Effector CD8-positive, alpha-beta T cell (primary cell): Measurements from ENCODE around the gene TTC28.
"Not testable (repeated sequence)": the region's sequence is repeated elsewhere in the genome, so short reads cannot be mapped to it uniquely, and the experiment has no call there.

Source experiments
- DNase-seq: peaks from one replicate; lab custom pipeline; 2025; lab: John Stamatoyannopoulos, UW

Gene TTC28

GRCh38 chr22:28229566-28230485 lies 449.8 kb downstream of the TTC28 start:
- no peak for DNase-seq

DNA sequence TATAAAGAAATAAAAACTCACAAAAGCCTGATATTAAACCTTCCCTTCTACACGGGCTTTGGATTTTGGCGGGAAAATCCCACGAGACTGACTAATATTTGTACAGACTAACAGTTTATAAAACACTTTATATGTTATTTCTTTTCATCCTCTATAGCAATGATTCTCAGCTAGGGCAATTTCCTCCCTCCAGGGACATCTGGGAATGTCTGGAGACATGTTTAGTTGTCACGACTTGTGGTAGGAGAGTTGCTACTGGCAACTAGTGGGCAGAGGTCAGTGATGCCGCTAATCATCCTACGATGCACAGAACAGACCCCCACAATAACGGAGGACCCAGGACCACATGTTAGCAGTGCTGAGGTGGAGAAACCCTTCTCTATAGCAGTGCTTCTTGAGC lies 455.8 kb downstream of the TTC28 start:
- no peak for DNase-seq

DNA sequence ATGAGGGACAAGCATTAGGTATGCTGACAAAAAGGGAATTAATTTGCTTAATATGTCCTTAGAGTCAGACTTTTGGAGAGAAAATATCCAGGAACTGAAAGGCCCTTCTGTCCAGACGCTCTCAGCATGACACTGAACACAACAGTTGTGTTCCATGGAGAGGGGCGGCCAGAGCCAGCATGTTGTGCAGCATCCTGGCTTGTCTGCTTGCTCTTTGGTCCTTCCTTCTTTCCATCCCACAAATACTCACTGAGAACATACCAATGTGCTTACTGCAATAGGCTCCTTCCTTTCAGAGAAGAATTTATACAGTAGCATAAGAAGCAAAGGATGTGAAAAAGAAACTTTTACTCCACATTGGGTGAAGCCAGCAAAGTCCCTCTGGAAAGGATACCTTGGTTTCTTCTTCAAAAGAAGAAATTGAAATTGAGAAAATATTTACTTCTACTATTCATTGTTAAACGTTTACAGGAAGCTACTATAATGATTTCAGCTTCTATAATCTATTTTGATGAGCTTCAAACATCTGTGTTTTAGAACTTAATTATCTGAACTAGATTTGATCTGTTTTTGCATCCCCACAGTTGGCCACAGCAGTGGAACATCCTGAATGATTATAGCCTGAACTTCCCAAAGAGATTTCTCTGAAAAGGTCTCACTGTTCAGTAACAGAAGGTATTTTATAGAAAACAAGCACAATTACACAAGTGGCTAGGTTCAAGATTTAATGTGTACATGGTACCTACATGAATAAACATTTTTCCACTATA lies 456.5 kb downstream of the TTC28 start:
- no peak for DNase-seq

- no peak for DNase-seq
These were observed 457.1 kb downstream of the TTC28 start for GRCh38 chr22:28222571-28222970.

DNA sequence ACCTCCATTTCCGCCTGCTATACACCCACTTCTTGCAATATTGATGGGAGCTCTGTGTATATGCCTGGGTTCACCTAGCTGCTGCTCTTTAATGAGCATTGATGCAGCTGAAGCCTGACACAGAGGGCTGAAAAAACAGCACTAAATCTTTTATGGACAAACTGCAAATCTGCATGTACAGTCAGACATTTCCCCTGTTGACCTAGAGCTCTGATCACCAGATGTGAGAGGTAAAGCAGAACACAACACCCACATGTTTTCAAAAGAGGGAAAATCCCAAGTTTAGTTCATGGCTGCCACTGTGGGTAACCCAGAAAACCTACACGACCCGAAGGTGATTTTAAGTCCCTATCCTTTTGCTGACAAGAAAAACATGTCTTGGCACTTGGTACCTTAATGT lies 457.6 kb downstream of the TTC28 start:
- DNase-seq, result no peak

DNA sequence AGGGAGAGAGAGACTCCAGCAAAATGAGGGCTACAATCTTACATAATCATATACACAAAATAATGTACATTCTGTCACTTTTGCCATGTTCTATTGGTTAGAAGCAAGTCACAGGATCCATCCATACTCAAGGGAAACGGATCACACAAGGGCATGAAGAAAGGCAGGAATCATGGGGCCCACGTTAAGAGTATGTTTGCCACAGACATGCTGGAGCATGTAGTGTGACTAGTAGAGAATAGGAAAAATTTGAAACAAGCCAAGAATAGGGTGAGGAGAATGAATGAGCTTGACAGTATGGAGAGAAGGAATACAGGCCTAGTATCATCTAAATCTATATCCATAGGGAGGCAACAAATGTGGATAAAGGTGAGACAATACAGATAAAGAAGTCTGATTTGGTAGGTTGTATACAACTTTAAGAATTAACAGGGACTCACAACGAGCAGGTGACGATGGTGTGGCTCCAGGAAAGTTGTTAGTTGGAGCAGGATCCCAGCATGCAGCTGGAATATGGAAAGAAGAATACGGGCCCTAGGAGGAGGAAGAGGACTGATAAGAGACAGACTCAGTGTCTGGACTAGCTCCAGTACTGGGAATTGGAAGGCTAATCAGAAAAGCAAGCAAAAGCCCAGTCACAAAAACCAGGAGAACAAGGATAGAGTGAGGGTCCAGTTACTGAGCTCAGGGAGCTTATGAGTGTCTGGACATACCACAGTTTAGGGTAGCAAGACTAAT lies 458.8 kb downstream of the TTC28 start:
- no peak for DNase-seq

- DNase-seq, result no peak
These were observed 462.4 kb downstream of the TTC28 start for GRCh38 chr22:28217277-28217676.

- DNase-seq, result not testable (repeated sequence)
These were observed 464.9 kb downstream of the TTC28 start for GRCh38 chr22:28214750-28215149.

- DNase-seq, result not testable (repeated sequence)
These were observed 470.2 kb downstream of the TTC28 start for GRCh38 chr22:28209457-28209856.

- DNase-seq, result no peak
These were observed 470.9 kb downstream of the TTC28 start for GRCh38 chr22:28208787-28209186.

- DNase-seq, result no peak
These were observed 471.6 kb downstream of the TTC28 start for GRCh38 chr22:28208036-28208435.

DNA sequence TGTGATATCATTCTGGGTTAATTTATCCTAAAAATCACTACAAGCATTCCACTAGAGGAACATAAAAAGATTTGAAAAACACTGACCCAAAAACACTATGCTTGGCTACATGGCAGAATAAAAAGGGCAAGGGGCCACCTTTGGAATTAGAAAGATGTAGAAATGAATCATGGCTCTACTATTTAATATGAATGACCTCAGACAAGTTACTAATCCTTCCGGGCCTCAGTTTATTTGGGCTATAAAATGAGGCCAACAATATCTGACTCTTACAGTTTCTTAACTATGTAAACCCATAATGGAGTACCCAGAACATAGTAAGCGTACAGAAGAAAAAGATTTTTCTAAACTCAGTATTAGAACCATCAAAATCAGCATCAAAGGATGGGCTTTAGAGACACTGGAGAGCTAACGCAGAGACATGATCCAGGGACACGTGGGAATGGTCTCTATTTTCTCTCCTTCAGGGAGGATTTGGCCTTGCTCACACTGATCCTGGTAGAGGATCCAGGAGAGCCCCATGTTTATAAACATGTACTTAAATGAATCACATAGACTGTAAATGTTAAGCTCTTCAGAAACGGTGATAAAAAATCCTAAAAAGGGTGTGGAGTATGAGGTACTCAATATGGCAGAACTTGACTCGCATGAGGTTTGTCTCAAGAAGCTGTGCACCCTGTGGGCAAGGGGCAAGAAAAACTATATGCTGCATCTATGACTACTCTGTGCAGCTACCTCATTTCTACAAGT lies 472.2 kb downstream of the TTC28 start:
- DNase-seq, result no peak

DNA sequence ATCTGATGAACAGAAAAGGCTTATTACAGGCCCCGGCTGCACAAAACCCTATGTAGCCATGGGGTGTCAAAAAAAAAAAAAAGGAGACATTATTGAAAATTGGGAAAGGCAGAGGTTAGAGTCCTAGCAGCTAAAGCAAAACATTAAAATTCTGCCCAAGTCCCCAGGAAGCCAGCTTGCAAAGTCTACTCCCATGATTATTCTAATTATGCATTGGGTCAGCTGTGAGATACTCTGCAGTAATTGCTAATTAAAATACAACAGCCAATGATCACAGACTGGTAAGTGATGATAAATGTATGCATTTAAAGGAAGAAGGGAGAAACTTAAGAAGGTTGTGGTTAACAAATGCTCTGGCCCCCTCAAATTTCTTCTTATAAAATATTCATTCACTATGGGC lies 473.7 kb downstream of the TTC28 start:
- no peak for DNase-seq

DNA sequence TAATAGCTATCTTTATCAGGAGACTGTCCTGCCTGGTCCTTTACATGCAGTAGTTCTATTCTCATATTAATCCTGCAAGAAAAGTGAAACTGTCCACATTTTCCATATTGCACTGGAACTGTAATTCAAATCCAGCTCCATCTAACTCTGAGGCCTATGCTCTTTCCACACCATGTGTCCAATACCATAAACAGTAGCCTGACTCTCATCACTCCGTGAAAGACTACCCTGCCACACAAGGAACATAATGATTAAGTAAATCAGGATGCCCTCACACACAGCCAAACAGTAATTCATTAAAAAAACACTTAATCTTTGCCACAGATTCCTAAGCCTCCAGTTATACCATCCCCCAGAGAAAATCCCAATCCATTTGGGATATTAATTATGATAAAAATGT lies 475.3 kb downstream of the TTC28 start:
- no peak for DNase-seq

DNA sequence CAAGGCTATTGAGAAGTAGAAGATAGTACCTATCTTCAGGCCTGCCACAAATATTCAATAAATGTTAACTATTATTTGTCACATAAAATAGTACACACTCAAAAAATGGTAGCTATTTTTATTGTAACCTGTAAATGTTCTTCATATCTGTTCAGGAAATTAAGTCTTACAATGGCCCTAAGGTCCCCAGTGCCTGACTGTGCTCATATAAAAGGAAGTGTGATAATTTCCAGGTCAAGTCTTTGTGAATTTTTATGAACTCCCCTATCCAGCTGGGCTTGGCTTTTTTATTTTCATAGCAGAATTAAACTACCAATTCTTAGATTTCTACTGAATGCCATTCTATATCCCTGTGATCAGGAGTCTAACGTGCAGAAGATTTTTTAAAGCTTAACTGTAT lies 476.4 kb downstream of the TTC28 start:
- DNase-seq, result no peak

- no peak for DNase-seq
These were observed 480.9 kb downstream of the TTC28 start for GRCh38 chr22:28198692-28199091.

GRCh38 chr22:28191571-28191970 lies 488.1 kb downstream of the TTC28 start:
- not testable (repeated sequence) for DNase-seq

- DNase-seq, result no peak
These were observed 491.3 kb downstream of the TTC28 start for GRCh38 chr22:28188178-28188879.

- no peak for DNase-seq
These were observed 492.0 kb downstream of the TTC28 start for GRCh38 chr22:28187612-28188011.

GRCh38 chr22:28186641-28187040 lies 493.0 kb downstream of the TTC28 start:
- no peak for DNase-seq

- DNase-seq, result no peak
These were observed 494.5 kb downstream of the TTC28 start for GRCh38 chr22:28185130-28185529.
